Measurements from ENCODE around the gene MACROD2.
"Not testable (repeated sequence)": the region's sequence is repeated elsewhere in the genome, so short reads cannot be mapped to it uniquely, and the experiment has no call there.

MACROD2 gene

DNA sequence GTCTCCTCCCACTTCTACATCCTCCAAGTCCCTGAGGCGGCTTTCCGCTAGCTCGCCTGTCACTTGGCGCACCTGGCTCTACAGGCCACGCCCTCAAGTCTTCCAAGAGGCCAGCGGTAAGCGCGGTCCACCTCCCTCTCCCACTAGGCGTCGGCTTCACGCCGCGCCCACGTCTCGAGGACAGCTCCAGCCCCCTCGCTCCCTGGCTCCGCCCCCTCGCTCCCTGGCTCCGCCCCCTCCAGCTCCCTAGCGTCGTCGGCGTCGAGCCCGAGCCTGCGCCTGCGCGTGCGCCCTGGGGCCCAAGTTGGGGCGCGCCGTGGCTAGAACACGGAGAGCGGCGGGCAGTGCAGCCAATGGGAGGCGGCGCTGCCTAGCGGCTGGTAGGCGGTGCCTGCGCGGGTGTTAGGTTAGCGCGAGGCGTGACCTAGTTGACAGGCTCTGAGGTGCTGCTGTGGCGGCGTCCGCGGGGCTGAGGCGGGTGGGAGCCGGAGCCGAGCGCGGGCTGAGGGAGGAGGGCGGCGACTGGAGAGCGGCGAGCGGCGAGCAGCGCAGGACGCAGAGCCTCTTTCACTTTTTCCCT is at the start of gene MACROD2:
TSS of gene MACROD2 (plus strand) at position 431 of the 580 bp plus-strand sequence.
- FAIRE-seq: no peak

DNA sequence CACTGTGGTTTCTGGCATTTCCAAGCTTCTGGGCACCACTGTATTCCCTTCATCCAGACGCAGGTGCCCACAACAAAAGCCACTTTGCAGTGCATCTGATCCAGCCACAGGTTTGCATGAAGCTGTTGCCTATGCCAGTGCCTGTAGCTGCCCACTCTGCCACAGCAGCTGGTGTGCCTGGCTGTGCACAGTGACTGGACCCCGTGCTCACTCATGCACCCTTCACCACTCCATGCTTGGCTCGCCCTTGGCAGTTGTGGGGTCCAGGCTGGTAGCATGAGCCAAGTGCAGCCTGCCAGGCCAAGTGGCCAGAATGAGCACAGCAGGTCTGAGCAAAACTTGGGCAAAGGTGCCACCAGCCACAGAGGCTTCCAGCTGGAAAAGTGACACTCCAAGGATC is 47.6 kb upstream of the MACROD2 start:
- FAIRE-seq: no peak

DNA sequence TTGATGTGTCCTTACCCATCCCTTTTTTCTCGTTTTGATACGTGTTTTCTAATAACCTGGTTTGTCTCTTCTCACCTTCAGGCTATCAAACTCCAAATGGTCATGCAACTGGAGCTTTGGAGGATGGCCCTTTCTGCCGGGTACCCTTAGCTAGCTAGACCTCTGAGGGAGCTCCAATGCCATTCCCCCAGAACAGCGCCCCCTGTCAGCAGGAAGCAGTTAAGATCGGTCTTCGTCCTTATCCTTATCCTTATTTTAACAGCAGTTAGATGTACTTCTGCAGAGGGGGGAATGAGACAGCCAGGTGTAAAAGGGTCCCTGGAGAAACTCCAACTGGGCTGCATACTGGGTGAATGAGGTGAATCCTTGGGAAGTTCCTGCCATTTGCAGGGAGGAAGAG is 42.1 kb upstream of the MACROD2 start:
- no peak for FAIRE-seq

DNA sequence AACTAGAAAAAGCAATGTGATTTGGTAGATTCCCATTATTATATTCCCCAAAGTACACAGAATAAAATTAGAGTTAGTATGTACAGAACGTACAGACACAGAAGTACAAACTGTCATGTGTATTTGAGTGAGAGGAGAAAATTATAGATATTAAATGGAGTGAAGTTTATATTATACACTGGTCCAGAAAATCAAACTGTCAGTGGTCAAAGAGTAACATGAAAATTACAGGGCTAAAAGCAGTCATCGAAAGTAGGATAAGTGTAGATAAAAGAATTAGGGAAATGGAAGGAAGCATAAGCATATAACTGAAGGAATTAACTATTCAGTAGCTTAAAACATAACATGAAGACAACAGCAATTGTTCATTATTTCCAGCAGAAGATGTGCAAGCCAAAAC is 35.2 kb upstream of the MACROD2 start:
- no peak for FAIRE-seq

DNA sequence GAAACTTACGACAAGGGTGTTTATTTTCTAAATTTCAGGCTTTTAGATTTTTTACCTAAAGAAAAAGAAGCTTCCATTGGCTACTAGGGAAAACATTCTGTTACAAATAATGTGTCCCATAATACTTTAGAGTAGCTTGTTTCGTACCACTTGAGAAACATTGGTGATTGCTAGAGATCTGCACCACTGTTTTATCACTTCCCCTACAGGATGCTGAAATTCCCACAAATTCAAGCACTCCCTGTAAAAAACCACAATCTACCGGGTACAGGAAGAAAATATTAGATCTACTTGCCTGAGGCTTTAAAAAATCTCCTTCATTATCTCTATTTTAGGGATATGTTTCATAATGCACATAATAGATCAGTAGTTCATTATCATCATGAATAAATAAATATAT is 34.8 kb upstream of the MACROD2 start:
- FAIRE-seq: no peak

DNA sequence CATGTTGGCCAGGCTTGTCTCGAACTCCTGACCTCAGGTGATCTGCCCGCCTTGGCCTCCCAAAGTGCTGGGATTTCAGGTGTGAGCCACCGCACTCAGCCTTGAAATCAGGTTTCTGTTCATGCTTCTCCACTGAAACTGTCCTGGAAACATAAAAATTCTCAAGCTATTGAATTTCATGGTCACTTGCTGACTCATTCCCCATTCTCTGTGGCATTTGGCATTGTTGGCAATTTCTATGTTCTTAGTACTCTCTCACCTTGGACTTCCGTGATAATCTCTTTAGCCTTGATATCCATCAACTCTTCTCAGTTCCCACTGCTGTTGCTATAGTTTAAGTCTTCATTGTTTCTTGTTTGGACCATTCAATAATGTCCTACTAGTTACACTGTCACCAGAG is 11.1 kb upstream of the MACROD2 start:
- no peak for FAIRE-seq

DNA sequence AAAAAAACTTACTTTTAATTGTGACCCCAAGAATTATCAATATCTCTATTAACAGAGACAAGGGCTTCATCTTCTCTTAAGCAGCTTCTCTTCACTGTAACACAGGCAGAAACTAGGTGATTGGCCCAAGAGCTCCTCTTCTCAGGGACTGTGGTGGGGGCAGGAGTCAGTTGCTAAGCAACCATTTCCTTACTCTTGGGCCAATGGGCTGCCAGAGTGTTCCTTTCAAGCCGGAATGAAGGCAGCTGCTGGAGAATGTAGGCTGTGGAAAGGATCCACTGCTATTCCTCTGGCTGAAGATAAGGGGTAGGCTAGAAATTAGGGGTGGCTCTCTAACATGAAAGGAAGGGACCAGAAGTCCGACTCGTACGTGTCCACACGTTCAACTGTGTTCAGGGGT is 4.9 kb upstream of the MACROD2 start, which contains the start of gene SEL1L2:
TSS of gene SEL1L2 (minus strand) at position 150 of the 400 bp plus-strand sequence. CDS start at position 70, 80 bp downstream.
- FAIRE-seq: no peak

DNA sequence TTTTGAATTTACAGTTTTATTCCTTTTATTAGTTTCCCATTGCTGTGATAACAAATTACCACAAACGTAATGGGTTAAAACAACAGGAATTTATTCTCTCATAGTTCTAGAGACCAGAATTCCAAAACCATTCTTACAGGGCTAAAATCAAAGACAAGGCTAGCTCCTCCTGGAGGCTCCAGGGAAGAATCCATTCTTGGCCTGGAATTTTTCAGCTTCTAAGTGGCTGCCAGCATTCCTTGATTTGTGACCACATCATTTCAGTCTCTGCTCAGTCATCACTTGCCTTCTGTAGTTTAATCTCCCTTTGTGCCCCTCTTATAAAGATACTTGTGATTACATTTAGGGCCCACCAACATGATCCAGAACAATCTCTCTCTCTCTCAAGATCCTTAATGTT is 4.0 kb upstream of the MACROD2 start:
- no peak for FAIRE-seq

DNA sequence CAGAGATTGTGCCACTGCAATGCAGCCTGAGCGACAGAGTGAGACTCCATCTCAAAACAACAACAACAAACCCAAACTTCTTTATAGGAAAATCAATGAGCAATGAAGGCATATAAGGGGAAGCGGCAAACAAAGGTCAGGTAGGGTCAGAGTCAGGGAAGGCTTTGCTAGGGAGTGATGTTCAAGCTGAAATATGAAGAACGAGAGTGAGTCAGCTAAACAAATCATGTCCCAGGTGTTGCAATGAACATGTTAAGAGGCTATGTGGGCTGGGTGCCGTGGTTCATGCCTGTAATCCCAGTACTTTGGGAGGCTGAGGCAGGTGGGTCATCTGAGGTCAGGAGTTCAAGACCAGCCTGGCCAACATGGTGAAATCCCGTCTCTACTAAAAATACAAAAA is 3.4 kb upstream of the MACROD2 start:
- FAIRE-seq: not testable (repeated sequence)

DNA sequence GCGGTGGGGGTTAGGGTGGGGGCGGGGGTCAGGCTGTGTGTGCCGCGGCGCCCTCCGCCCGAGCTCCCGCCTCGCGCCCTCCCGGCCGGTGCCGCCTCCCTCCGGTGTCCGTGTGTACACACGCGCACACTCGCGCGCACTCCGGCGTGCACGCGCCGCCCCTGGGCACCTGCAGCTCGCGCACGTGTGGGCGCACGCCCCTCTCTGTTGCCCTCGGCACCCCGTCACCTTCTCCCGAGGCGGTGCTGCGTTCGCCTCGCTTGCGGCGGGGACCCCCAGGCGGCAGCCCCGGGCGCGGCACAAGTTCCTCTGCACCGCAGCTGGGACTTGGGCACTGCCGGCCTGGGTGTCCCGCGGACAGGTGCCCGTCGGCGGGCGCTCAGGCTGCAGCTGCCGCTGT is 525 bp downstream of the MACROD2 start:
- no peak for FAIRE-seq

DNA sequence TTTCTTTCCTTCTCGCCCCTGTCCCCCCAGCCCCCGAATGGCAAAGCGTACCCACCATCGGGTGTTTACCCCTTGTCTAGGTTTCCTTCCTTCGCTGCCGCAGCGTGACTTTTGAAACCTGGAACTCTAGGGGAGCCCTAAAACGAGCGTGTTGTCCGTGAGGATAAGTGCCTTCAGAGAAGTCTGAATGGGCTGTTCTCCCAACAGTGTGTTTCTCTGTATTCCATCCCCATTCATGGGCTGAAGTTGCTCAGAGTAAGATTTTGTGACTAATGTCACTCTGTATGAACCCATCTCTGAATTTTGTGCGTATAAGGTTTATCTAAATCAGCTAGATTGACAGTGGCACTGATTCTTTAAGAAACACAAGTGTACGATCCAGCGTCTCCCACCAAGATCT is 949 bp downstream of the MACROD2 start:
- FAIRE-seq: no peak

DNA sequence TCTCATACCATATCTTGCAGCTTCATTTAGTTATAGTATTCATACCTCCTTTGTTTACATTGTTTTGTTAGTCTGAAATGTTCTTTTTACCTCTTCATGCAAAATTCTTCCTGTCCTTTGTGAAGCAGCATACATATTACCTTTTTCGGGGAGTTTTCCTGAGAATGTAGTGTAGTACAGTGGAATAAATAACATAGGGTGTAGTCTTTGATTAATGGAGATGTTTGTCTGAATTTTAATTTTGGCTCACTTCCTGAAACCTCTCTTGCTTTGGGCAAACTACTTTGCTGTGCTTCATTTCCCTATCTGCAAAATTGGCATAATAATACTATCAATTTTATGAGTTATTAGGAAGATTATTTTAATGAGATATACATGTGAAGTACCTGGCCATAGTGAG is 5.6 kb downstream of the MACROD2 start:
- no peak for FAIRE-seq

DNA sequence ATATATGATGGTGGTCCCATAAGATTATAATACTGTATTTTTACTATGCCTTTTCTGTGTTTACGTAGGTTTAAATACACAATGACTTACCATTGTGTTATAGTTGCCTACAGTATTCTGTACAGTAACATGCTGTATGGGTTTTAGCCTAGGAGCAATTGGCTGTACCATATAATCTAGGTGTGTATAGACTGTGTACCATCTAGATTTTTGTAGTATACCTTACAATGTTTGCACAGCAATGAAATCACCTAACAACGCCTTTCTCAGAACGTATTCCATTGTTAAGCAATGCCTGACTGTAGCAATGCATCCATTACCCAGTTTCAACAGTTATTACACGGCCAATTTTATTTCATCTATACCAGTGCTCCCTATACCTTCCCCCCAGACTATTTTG is 10.7 kb downstream of the MACROD2 start:
- no peak for FAIRE-seq

DNA sequence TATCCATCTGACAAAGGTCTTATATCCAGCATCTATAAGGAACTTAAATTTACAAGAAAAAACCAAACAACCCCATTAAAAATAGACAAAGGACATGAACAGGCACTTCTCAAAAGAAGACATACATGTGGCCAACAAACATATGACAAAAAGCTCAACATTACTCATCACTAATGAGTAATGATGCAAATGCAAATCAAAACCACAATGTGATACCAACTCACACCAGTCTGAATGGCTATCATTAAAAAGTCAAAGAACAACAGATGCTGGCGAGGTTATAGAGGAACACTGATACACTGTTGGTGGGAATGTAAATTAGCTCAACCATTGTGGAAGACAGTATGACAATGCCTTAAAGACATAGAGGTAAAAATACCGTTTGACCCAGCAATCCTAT is 13.9 kb downstream of the MACROD2 start:
- no peak for FAIRE-seq

DNA sequence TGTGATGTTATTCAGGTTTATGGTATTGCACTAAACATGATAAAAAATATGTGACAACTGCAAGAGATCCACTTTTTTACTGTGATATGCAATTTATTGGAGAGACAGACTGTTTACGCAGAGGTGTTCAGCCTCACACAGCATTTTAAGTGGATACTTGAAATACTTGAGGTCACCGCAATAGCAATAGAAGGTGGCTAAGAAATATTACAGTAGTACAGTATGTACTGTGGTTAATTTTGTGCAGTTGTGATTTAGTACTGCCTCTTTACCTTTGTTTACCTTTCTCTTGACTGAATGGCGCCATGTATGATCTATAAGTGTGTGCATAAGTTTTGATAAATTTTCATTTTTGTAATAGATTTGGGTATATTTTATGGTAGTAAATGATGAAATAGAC is 17.4 kb downstream of the MACROD2 start:
- FAIRE-seq: no peak

DNA sequence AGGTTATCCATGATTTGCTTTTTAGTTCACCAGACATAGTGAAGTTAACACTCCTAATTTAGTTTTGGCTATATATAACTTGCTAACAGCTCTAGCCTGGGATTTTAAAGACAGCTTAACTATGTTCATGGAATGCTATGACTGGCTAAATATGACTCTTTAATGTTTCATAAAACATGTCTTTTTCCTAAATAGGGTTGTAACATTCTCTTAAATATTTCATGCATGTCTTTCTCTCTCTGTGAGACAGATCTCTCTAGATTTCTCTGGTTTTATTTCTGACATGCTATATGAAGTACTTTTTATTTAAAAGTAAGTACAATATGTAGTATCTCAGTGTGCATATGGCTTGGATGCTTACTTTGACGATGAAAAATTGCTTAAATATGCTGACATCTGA is 35.7 kb downstream of the MACROD2 start:
- no peak for FAIRE-seq

DNA sequence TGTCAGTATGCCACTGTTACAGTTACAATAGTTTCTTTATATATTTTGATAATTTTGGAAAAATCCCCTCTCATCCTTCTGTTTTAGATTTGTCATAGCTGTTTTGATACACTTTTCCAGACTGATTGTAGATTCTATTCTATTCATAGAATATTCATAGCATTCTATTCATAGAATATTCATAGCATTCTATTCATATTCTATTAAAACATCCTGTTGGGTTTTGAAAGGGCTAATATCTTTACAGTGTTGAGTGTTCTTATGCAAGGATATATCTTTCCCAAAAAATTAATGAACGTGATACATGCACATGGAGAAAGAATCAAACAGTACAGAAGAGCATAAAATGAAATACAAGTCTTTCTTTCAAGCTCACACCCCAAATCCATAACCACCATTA is 38.0 kb downstream of the MACROD2 start:
- FAIRE-seq: no peak

DNA sequence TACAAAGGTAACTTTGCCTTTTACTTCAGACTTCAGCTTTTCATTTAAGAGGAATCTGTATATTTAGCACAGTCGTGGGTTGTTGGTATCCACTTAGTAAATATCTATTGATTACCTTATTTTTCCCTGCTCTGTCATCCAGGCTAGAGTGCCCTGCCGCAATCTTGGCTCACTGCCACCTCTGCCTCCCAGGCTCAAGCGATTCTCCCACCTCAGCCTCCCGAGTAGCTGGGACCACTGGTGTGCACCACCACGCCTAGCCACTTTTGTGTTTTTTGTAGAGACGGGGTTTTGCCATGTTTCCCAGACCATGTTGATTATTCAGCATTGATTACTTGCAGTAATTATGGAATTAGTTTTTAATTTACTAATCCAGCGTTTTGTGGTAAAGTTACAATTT is 41.3 kb downstream of the MACROD2 start:
- no peak for FAIRE-seq

DNA sequence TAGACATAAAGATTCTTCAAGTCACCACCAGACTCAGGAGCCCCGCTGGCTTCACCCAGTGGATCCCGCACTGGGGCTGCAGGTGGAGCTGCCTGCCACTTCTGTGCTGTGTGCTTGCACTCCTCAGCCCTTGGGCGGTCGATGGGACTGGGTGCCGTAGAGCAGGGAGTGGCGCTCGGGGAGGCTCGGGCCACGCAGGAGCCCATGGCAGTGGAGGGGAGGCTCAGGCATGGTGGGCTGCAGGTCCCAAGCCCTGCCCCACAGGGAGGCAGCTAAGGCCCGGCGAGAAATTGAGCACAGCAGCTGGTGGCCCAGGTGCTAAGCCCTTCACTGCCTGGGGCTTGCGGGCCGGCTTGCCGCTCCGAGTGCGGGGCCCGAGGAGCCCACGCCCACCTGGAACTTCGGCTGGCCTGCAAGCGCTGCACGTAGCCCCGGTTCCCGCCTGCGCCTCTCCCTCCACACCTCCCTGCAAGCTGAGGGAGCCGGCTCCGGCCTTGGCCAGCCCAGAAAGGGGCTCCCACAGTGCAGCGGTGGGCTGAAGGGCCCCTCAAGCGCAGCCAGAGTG is 49.5 kb downstream of the MACROD2 start:
- FAIRE-seq: not testable (repeated sequence)

DNA sequence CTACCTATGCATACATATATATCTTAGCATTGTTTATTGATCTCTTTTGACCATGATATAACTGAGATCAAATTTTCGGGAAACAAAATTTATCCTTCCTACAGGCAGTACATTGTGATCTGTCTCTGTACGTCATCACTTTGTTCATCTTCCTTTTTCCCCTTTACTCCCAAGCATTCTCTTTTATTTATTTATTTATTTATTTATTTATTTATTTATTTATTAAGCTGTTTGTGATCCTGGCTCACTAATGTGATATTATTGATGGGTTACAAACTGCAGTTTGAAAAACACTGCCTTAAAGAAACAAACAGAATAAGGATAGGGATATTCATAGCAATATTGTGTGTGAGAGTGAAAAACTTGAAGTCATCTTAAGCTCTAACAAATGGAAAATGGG is 51.2 kb downstream of the MACROD2 start:
- no peak for FAIRE-seq

DNA sequence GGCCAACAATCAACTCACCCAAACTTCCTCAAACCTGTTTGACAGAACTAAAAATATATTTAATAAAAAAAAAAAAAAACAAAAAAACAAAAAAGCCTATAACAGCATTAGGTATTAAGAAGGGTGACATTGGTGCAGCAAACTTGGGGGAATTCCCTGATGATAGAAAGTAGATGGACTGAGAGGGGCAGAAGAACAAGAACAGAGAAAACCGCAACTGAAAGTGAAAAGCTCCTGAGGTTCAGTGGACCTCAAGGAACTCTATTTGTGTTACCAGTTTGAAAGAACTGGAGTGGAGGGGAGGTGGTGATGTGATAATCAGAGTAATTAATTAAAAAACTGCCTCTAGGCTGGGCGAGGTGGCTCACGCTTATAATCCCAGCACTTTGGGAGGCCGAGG is 53.8 kb downstream of the MACROD2 start:
- FAIRE-seq: no peak

DNA sequence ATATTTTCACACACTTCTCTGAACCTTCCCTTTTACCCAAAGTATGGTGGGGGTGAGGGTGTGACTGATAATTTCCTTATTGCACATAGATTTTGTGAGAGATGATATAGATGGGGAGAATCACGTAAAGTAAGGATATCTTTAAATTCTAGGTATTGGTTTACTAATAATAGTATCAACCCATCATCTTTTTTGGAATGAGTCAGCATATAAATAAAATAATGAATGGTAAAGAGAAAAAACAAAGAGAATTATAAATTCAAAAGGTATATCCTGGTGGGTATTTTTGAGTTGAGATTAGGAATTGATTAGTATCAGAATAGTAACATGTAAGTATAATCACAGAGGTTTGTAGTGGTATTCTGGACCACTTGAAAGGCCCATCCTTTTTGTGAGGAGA is 56.1 kb downstream of the MACROD2 start:
- FAIRE-seq: no peak

DNA sequence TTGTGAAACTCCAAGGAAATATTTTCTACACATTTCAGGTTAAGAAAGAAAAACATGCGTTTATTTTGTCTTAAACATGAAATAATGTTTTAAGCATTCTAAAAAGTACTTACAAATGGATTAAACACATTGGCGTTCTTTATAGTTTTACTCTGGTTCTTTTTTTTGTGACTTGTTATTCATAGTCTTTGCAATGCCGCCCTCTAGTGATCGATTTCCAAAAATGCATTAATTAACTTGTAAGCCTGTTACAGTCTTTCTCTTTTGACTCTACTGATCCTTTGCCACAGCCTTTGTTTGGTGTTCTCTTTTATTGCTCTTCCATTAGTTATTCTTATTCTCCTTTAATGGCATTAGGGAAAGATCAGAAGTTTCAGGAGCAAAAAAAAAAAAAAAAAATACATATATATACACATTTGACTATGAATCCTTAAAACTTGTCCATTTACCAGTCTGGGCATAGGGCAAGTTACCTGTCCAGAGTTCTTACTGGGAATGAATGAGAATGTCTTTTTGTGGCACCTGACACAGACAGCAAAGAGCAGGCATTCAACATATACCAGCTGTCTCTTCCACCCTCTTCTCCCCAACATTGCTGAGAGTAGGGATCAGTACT is 59.9 kb downstream of the MACROD2 start:
- peak; percentile 89 for FAIRE-seq

DNA sequence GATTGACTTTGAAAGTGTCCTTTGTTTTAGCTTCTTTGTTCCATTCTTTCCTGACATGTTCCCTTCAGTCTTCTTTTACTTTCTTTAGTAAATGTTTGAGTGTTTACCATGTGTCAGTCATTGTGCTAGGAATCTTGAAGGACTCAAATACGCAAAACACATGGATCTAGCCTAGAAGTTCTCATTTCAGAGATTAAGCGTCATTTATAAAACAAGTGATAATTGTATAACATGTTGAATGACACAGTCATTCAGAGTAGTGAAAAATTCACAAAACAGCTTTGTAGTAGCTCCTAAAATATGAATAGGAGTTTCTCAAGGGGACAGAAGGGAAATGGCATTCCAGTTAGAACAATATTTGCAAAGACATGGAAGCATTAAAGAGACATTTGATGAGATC is 66.9 kb downstream of the MACROD2 start:
- FAIRE-seq: no peak

DNA sequence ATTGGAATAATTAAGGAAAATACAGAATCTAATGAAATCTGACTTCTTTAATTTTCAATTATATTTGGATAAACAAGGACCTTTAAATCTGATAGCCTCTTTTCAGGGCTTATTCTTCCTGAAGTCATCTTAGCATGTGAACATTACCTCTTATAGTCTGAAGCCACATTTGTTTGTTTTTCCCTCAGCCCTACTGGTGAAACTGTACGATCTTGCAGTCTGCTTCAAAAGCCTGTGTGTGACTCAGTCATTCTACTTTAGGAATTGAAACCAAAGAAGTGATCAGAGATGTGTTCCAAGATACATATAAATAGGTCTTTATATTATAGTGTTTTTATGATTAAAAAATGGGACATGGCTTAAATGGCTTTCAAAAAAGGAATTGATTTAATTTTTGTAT is 67.5 kb downstream of the MACROD2 start:
- FAIRE-seq: no peak

Data from TTC549 (cell line).